Mucosa of descending colon (tissue), 3 donors: ENCODE data around the gene PDS5A. TPM values are rescaled to one million over a fixed set of nuclear protein-coding genes. Genes with fewer than 3 reads are reported as not detected.

Experiments used
- ATAC-seq: fragments of 200-7000 bp; cut with Tn5 transposase; one replicate; pipeline ENCODE4 v1.9.1; 2020; ENCODE audit warnings: mild to moderate bottlenecking, moderate library complexity
- DNase-seq, 3 donors: peaks; one replicate each; pipeline ENCODE4 v3.0.0-alpha.2; 2020
- H3K36me3 ChIP-seq: fragments of 200-600 bp; one replicate; pipeline ENCODE4 v1.8.0; 2021; ENCODE audit warnings: low read depth, mild to moderate bottlenecking
- H3K4me1 ChIP-seq: fragments of 200-600 bp; one replicate; pipeline ENCODE4 v1.8.0; 2021; ENCODE audit warnings: low read depth, mild to moderate bottlenecking
- H3K4me3 ChIP-seq: fragments of 200-600 bp; one replicate; pipeline ENCODE4 v1.8.0; 2021; ENCODE audit warnings: mild to moderate bottlenecking
- H3K9me3 ChIP-seq: fragments of 200-600 bp; one replicate; pipeline ENCODE4 v1.8.0; 2021; ENCODE audit warnings: mild to moderate bottlenecking
- CTCF ChIP-seq: fragments of 200-600 bp; IDR thresholded peaks from one replicate; pipeline ENCODE4 v1.8.0; 2022; ENCODE audit warnings: antibody characterized with exemption, mild to moderate bottlenecking
- intact Hi-C, 2 donors: fragments of 100-400 bp; cut with DNase I in 1 of 2; cut with micrococcal nuclease in 1 of 2; formaldehyde crosslinking; loops; one replicate each; pipeline versions ENCODE4 v1.11.0 to v1.11.1; 2022; cut with DNase I, micrococcal nuclease
- total RNA-seq, 3 donors: library from RNA; stranded (reverse); fragmentation: NEBNext Ultra II Directional in 2 of 3; extraction: Animal tissue kit (Norgen Biotek cat#: 25700) in 2 of 3; gene quantifications; one replicate each; pipeline versions ENCODE4 v1.2.1 to v1.2.4, GENCODE V29; 2021 to 2023
- donor health status: DM: no; HTN: no; CAD: no; lungs with moderate emphysema.
- donor health status: DM: no; HTN: no; CAD: no.
- donor health status: DM: no; HTN: yes; CAD: no.

PDS5A gene
- total RNA-seq, 3 donors from 2014 or later = 53.4 to 68.3 (median 64.7) TPM

- H3K36me3 ChIP-seq = no peaks in the 10 kb centered on the region
- ATAC-seq = no peak
- H3K4me1 ChIP-seq = no peaks in the 10 kb centered on the region
- H3K9me3 ChIP-seq = no peaks in the 10 kb centered on the region
- TF ChIP-seq CTCF = no peak
- H3K4me3 ChIP-seq = no peak overlapping the region
- intact Hi-C loops = no loop called here
- no peak for DNase-seq
These were observed 88.5 kb downstream of the PDS5A start for GRCh38 chr4:39889226-39889625.

- H3K4me1 ChIP-seq = no peaks in the 10 kb centered on the region
- intact Hi-C loops = no loop called here
- no peak overlapping the region for H3K4me3 ChIP-seq
- DNase-seq = no peak
- H3K9me3 ChIP-seq = no peaks in the 10 kb centered on the region
- no peak for ATAC-seq
- H3K36me3 ChIP-seq = no peaks in the 10 kb centered on the region
- TF ChIP-seq CTCF = no peak
These were observed 89.2 kb downstream of the PDS5A start for GRCh38 chr4:39888541-39888940.

GRCh38 chr4:39883646-39884045, 94.1 kb downstream of the PDS5A start:
- no peak for TF ChIP-seq CTCF
- DNase-seq = no peak
- no peaks in the 10 kb centered on the region for H3K36me3 ChIP-seq

GRCh38 chr4:39881789-39882188, 95.9 kb downstream of the PDS5A start:
- H3K4me1 ChIP-seq = no peaks in the 10 kb centered on the region
- H3K36me3 ChIP-seq = no peaks in the 10 kb centered on the region
- ATAC-seq = no peak
- intact Hi-C loops = no loop called here
- H3K4me3 ChIP-seq = no peak overlapping the region
- TF ChIP-seq CTCF = no peak
- DNase-seq = no peak
- H3K9me3 ChIP-seq = no peaks in the 10 kb centered on the region

More at GRCh38 chr4:39883646-39884045, 94.1 kb downstream of the PDS5A start:
- no peak overlapping the region for H3K4me3 ChIP-seq
- H3K9me3 ChIP-seq = no peaks in the 10 kb centered on the region
- no peak for ATAC-seq
- intact Hi-C loops = no loop called here
- H3K4me1 ChIP-seq = no peaks in the 10 kb centered on the region

GRCh38 chr4:39877971-39878370, 99.7 kb downstream of the PDS5A start:
- intact Hi-C loops = no loop called here
- Histone ChIP-seq H3K36me3 (no peaks in the 10 kb centered on the region), H3K4me1 (no peaks in the 10 kb centered on the region), H3K4me3 (no peak overlapping the region), H3K9me3 (no peaks in the 10 kb centered on the region)
- TF ChIP-seq CTCF = no peak
- ATAC-seq (no peak), DNase-seq (no peak)

- H3K4me1 ChIP-seq = no peaks in the 10 kb centered on the region
- ATAC-seq (no peak), DNase-seq (no peak)
- intact Hi-C loops = no loop called here
- H3K4me3 ChIP-seq = no peak overlapping the region
- no peaks in the 10 kb centered on the region for H3K36me3 ChIP-seq
- no peaks in the 10 kb centered on the region for H3K9me3 ChIP-seq
- no peak for TF ChIP-seq CTCF
These were observed 103.9 kb downstream of the PDS5A start for GRCh38 chr4:39873823-39874222.
